ENCODE measurements around the gene RAPSN.
A peak's percentile ranks its signal among the peaks of the same experiment; 100 is the strongest.

GRCh38 chr11:47393163-47394049 lies 55.5 kb downstream of the RAPSN start:
- no peak for TF ChIP-seq CTCF (IDR thresholded peaks at IDR 0.05)
- no peak for TF ChIP-seq POLR2AphosphoS5 (IDR thresholded peaks at IDR 0.05)
- peak in 1 of 4 donors; percentile 16 for TF ChIP-seq POLR2A (IDR thresholded peaks at IDR 0.05)
- TF ChIP-seq EP300 (IDR thresholded peaks at IDR 0.05): no peak

Measured in upper lobe of left lung (tissue), 4 donors.